HG02981 (cell line): ENCODE measurements around the gene ZNF576.
"Not testable (repeated sequence)": the region's sequence is repeated elsewhere in the genome, so short reads cannot be mapped to it uniquely, and the experiment has no call there.

Experiments
- ATAC-seq: cut with Tn5 transposase; IDR thresholded peaks from one replicate; pipeline ENCODE4 v1.9.1; 2021; ENCODE audit warnings: mild to moderate bottlenecking, moderate library complexity; ENCODE audit not compliant: unreplicated experiment

Gene ZNF576

DNA sequence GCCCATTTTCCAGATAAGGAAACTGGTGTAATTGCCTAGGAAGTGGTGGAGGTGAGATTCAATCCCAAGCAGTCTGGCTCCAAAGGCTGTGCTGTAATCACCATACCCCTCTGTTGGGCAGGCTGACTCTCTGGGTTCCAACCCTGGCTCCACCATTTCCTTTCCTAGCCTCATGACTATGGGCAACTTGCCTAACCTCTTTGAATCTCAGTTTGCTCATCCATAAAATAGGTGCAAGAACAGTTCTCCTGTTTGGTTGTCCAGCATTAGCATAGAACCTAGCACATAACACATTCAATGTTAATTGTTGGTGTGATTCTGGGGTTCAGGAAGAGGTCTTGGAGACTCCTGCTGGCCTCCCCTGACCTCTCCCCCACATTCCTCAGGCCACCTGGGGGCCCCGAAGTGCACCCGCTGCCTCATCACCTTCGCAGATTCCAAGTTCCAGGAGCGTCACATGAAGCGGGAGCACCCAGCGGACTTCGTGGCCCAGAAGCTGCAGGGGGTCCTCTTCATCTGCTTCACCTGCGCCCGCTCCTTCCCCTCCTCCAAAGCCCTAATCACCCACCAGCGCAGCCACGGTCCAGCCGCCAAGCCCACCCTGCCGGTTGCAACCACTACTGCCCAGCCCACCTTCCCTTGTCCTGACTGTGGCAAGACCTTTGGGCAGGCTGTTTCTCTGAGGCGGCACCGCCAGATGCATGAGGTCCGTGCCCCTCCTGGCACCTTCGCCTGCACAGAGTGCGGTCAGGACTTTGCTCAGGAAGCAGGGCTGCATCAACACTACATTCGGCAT lies 2.2 kb downstream of the ZNF576 start:
- no peak for ATAC-seq

DNA sequence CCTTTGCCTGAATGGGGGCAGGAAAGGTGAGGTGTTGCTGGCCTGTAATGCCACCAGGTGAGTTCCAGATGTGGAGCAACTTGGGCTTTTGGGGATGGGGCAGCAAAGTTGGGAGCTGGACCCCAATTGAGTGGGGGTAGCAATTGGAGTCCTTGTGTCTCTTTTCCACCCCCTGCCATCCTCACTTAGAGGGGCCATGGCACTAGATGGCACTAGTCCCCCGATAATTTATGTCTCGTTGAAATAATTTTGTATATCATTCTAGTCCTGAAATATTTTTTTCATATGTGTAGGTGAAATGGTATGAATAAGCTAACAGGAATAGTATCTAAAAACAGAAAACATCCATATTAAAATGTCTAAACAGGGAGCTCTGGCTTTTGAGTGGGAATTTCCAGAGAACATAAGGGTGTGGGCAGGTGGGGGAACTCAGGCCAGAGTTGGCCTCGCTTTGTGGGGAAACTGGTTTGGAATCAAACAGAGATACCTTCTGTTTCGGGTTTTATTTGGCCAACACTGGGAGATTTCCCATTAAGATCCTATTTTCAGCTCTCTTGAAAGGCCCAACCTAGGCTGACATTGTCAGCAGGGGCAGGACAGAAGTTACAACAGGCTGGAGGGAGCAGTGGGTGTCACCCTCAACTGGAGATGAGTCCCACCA lies 3.4 kb downstream of the ZNF576 start:
- ATAC-seq: no peak

DNA sequence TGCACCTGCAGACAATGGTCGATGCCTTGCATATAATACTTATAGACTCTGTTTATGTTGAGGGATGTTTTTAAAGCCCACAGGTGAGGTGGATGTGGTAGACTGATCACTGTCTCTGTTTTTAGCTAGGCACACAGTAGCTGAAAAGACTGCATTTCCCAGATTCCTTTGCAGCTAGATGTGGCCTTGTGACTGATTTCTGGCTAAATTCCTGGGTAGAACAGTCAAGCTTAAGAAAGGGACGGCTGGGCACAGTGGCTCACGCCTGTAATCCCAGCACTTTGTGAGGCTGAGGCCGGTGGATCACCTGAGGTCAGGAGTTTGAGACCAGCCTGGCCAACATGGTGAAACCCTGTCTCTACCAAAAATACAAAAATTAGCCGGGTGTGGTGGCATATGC lies 3.9 kb downstream of the ZNF576 start:
- not testable (repeated sequence) for ATAC-seq

DNA sequence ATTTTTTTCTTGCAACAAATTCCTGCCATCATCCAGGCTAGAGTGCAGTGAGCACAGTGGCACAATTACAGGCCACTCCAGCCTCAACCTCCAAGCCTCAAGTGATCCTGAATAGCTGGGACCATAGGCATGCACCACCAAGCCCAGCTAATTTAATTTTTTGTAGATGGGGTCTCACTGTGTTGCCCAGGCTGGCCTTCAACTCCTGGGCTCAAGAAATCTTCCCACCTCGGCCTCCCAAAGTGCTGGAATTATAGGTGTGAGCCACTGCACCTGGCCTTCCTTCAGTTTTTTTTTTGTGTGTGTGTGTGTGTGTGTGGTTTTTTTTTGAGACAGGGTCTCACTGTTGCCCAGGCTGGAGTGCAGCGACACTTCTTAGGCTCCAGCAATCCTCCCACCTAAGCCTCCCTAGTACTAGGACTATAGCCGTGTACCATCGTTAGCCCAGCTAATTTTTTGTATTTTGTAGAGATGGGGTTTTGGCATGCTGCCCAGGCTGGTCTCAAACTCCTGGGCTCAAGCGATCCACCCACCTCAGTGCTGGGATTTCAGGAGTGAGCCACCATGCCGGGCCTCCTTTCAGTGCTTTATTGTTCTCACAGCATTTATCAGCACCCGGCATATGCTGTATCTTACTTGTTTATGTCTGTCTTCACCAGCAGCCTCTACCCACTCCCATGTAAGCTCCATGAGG lies 9.6 kb downstream of the ZNF576 start:
- no peak for ATAC-seq

DNA sequence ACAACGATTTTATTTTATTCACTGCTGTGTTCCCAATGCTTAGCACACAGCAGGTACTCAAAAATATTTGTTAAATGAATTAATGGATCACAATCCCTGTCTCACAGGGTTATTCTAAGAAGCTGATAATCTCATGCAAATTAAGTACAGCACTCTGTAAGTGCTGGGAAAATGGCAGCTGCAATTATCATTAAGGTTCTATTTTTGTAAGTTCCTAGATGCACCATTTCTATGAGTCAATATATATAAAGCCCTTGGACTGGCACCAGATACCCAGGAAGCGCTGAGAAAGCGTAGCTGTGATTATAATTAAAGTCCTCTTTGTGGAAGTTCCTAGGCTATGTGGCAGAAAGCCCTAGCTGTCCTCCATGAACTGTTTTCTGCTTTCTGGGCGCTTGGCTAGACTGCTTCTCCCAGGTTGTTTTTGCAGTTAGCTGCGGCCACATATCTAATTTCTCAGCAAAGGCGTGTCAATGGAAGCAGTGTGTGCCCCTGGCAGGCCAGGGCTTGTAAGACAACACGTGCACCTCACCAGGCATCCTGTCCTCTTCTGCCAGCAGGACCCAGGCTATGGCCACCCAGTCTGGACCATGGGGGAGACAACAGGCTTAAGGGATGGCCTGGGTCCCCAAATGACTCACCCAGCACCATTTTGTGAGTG lies 10.3 kb downstream of the ZNF576 start:
- ATAC-seq: no peak

DNA sequence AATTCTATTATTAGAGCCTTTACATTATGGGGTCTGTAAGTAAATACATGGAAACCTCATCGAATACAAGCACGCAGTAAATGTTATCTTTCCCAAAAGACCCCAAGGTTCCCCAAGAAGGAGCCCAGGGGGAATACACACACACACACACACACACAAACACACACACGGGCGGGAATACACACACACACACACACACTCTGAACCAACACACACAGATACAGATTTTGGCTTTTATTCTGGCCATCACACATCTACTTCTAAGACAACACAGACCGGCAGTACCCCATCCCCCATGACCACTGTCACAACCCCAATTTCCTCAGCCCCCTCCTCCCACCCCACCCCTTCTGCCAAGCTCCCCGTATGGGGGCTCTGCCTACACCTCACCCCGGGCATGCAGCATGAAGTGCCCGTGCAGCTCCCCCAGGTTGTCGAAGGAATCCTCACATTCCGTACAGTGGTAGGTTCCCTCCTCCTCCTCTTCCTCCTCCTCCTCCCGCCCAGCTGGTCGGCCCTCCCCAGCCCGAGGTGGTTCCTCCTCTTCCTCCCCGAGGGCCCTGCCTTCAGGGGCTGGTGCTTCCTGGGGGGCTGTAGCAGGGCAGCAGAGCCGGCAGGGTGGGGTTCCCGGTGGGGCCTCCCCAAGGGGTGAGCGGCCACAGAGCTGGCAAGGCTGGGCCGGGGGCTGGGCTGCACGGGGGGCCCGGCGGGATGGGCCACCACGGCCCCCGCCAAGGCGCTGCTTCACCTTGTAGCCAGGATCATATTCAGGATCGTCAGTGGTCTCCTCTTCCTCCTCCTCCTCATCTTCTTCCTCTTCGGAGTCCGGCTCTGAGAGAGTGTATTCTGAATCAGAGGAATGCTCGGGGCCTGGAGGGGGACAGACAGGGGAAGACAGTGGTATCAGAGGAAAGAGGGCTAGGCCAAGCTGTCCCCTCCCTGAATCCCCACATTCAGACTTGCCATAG lies 11.1 kb downstream of the ZNF576 start:
- no peak for ATAC-seq

DNA sequence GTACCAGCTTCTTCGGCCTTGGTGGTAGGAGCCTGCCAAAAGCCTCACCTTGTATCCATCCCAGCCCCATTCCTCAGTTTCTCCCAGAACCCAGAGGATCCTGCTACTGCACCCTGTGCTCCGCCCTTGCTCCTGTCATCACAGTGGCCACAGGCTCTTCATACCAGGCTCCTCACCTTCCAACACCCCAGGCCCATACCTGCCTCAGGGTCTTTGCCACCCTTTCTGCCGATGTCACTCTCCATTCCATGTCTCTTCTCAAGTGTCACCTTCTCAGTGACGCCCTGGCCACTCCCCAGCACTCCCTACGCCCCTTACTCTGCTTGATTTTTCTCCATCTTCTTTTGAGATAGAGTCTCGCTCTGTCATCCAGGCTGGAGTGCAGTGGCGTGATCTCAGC lies 13.5 kb downstream of the ZNF576 start:
- no peak for ATAC-seq

DNA sequence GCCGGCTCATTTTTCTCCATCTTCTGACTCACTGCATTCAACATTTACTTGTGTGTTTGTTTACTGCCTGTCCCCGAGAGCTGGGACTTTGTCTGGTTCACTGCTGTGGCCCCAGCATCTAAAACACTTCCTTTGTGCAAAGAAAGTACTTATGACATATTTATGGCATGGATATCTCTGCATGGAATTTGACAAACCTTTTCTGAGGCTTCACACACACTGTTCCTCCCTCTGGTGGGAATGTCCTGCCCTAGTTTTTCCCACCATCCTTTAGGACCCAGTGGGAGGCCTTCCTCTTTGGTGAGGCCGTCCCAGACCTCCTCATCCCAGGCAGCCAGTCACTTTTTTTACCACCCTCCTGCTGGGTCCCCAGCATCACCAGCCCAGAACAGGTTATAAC lies 14.1 kb downstream of the ZNF576 start:
- ATAC-seq: no peak

DNA sequence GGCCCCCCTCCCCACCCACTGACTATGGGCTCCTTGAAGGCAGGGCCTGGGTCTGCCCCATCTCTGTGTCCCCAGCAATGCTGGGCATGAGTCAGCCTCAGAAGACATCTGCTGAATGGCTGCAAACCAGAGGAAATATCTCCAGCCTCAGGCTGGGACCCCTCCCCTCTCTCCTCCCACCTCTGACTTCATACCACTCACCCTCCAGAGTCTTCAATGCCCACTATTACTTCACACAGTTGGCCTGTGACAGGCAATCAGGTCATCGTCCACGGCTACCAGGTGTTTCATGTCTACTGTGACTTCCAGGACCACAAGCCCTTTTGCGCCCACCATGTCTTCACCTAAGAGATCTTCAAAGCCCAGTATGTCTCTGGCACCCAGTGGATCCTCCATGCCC lies 15.4 kb downstream of the ZNF576 start, which contains the start of gene SRRM5:
Gene SRRM5 (plus strand): TSS at position 301 of the 400 bp plus-strand sequence. CDS start 34 bp downstream, at position 335.
- ATAC-seq: no peak

DNA sequence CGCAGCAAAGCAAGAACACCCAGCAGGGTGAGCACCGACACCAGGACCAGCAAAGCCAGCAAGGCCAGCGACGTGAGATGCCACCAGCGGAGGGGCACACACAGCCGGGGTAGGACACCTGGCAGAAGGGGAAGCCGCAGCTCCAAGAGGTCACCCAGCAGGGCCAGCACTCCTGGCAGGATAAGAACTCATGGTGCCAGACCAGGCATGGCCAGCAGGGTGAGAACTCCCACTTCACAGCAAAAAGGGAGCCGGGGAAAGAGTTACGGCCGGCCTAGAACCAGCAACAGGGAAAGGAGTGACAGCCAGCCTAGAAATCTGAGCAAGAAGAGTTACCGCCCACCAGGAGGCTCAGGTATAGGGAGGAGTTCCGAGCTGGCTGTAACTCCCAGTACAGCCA lies 16.0 kb downstream of the ZNF576 start:
- no peak for ATAC-seq

DNA sequence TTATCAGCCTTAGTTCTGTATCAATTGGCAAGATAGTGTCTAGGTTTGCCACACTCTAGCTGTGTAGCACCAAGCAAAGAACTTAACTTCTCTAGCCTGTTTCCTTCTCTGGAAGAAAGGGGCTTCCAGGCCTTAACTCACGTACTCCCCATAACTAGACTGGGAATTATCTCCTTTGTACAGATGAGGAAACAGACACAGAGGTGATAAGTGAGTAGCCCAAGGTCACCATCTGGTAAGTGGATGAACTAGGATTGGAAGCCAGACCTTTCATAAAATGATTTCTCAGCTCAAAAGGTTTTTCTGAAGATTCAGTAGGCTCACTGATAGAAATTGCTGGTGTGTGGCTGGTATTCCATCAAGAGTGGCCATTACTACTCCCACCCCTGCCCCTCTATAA lies 19.9 kb downstream of the ZNF576 start:
- no peak for ATAC-seq

DNA sequence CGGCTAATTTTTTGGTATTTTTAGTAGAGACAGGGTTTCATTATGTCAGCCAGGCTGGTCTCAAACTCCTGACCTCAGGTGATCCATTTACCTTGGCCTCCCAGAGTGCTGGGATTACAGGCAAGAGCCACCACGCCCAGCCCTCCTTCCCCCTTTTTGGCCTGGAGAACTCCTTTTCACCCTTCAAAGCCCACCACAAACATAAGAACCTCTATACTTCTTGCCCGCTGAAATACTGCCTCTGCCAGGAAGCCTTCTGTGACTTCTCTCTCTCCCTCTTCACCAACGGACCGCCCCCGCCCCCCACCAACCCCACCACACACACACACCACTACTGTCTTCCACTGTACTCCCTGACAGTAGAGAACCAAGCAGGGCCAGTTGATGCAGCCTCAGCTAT lies 20.6 kb downstream of the ZNF576 start:
- no peak for ATAC-seq

DNA sequence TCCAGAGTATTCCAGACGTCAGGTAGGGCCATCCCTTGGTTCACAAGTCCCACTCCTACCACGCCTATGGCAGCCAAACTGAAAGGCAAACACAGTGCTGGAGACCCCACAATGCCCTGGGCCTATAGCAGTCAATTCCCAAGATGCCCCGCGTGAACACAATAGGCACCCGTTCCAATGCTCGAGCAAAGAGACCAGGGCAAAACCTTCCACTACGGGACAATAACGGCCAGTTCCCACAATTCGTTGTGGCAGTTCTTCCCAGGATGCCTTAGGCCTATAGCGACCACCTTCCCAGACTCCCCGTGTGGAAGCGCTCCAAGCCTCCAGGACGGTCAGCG lies 22.5 kb downstream of the ZNF576 start:
- peak; percentile 34 for ATAC-seq

DNA sequence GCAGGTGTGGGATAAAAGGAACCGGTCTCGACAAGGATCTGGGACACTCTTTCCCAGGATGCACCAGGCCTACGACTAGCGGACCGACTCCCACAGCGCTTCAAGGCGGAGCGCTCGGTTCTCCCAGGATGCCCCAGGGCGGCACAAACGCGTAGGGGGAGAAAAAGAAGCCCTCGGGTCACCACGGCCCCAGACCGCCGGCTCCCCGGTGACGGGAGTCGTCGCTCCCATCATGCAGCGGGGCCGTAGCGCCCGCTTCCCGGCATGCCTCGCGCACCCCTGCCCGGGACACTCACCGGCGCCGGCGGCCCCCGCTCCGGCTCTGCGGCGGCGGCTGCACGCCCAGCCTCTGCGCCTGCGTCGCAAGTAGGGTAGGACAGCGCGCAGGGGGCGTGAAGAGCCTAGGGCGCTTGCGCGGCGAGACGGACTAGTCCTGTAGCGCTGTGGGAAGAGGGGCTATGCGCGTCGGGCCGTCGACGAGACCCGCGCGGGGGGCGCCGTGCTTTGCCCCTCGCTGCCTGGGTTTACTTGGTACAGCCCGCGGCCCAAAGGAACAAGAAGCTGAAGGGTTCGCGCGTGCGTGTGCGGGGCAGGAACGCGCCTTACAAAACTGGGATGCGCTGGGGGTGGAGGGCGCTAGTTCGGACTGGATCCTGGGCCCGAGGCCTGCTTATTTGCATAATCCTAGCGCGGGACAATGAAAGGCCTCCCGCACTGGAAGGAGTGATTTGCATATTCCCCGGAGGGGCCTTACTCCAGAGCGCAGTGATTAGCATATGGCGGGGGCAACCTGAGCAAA lies 23.1 kb downstream of the ZNF576 start, which contains the start of gene ZNF428:
Gene ZNF428 (minus strand): TSS at position 368 of the 799 bp plus-strand sequence. CDS start 5,325 bp downstream, outside the sequence.
- peak; percentile 69 for ATAC-seq

DNA sequence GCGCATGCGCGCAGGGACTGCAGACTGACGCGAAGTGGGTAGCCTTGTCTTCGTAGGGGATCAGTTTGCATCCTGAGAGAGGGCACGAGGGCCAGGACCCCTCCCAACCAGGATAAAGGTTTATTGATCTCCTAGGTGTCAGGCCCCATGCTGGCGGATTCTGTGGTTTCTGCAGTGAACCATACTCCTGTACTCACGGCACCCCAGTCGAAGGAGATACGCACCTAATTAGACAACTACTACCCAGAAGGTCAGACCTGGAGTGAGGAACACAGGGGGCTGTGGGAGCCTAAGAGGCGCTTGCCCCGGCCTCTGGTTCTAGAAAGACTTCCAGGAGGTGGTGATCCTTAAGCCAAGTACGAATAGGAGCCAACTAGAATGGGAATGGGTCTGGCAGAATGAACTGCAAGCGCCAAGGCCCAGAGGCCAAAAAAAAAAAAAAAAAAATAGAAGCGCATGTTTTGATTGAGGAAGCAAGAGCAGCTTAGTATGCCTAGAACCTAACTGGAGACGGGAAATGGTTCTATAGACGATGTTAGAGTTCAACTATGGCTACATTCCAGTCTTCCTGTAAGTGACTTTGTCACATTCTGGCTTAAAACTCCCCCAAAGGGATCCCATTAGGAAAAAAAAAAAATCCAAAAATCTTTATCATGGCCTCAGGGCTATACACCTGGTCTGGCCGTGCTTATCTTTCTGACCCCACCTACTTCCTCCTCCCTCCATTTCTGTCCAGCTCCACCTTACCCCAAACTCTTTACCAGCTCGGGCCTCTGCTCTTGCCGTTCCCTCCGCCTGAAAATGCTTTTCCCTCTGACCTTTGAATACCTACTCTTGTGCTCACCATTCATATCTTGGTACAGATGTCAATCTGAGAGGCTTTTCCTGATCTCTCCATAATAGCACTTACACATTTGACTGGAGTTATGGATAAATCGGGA lies 23.9 kb downstream of the ZNF576 start:
- no peak for ATAC-seq

DNA sequence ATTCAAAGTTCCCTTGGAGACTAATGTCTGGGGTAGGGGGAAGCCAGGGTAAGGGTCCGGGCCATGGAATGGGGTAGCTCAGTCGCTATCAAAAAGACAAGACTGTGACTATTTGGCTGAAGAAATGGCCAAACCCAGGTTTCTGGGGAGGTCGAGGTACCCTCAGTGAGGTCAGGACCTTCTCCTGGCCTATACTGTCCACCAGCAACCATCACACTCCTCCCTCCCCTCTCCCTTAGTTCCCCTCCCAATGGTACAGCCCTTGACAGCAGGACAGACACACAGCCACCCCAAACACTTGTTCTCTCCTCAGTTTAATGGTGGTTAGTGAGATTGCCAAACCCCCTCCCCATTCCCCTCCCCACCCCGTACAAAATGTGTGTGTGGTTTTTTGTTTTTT lies 25.7 kb downstream of the ZNF576 start:
- no peak for ATAC-seq

DNA sequence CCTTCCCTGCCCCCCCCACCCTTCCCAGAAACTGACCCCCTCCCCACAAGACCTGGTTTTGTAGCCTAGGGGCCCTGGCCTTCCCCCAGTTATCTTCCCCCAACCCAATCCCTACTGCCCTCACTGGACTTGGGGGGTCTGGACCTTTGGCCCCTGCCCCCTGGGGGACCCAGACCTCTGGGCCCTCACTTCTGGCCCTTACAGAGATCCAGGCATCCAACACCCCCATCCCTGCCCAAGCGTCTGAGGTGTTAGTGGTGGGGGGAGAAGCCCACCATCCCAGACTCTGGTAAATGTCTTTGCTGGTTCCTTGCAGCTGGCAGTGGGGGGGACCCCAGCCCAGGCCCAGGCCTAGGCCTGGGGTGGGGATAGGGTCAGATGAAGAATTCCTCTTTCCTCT lies 26.6 kb downstream of the ZNF576 start:
- ATAC-seq: no peak
